Astrocyte (in vitro differentiated cells and primary cell): ENCODE measurements around the gene PKD1. TPM values are rescaled to one million over a fixed set of nuclear protein-coding genes. Genes with fewer than 3 reads are reported as not detected.

Experiments
- DNase-seq: peaks from one replicate; pipeline ENCODE4 v3.0.0-alpha.2; 2010; ENCODE audit warnings: low read depth
- FAIRE-seq: peaks from 2 replicates; lab custom pipeline; 2011; peaks lifted over from hg19 to GRCh38; lab: Jason Lieb, UNC
- H2AFZ ChIP-seq: 2 replicates; pipeline ENCODE4 v1.6.0; 2012; ENCODE audit warnings: low read depth, low read length, inconsistent platforms
- H3K27ac ChIP-seq: 2 replicates; pipeline ENCODE4 v1.5.1; 2011; ENCODE audit warnings: low read depth, low read length, inconsistent platforms
- H3K27me3 ChIP-seq: 2 replicates; pipeline ENCODE4 v1.6.0; 2011; ENCODE audit warnings: low read length, inconsistent platforms; ENCODE audit not compliant: insufficient read depth
- H3K36me3 ChIP-seq: 2 replicates; pipeline ENCODE4 v1.5.1; 2011; ENCODE audit warnings: low read length, inconsistent platforms; ENCODE audit not compliant: insufficient read depth
- H3K4me1 ChIP-seq: 2 replicates; pipeline ENCODE4 v1.5.1; 2011; ENCODE audit warnings: low read length, inconsistent platforms; ENCODE audit not compliant: insufficient read depth
- H3K4me2 ChIP-seq: 2 replicates; pipeline ENCODE4 v1.6.0; 2012; ENCODE audit warnings: low read length, inconsistent platforms
- H3K4me3 ChIP-seq: 2 replicates; pipeline ENCODE4 v1.5.1; 2011; ENCODE audit warnings: low read depth, mild to moderate bottlenecking, low read length, inconsistent platforms; ENCODE audit not compliant: insufficient read depth
- H3K79me2 ChIP-seq: 2 replicates; pipeline ENCODE4 v1.6.0; 2012; ENCODE audit warnings: mild to moderate bottlenecking, low read length, inconsistent platforms; ENCODE audit not compliant: insufficient read depth
- H3K9ac ChIP-seq: 2 replicates; pipeline ENCODE4 v1.6.0; 2012; ENCODE audit warnings: mild to moderate bottlenecking, low read length, inconsistent platforms
- H3K9me3 ChIP-seq: 2 replicates; pipeline ENCODE4 v1.5.1; 2012; ENCODE audit warnings: low read depth, mild to moderate bottlenecking, low read length, inconsistent platforms; ENCODE audit not compliant: insufficient read depth
- H4K20me1 ChIP-seq: 2 replicates; pipeline ENCODE4 v1.6.0; 2012; ENCODE audit warnings: low read length, inconsistent platforms; ENCODE audit not compliant: insufficient read depth
- H3K27ac Mint-ChIP-seq: one replicate; pipeline ENCODE4 v1.8.0; 2021; ENCODE audit warnings: mild to moderate bottlenecking, mixed read lengths; ENCODE audit not compliant: unreplicated experiment
- H3K27me3 Mint-ChIP-seq: one replicate; pipeline ENCODE4 v1.8.0; 2021; ENCODE audit warnings: low read depth, mixed read lengths; ENCODE audit not compliant: unreplicated experiment
- H3K36me3 Mint-ChIP-seq: one replicate; pipeline ENCODE4 v1.8.0; 2021; ENCODE audit warnings: low read depth, mixed read lengths; ENCODE audit not compliant: unreplicated experiment
- H3K4me1 Mint-ChIP-seq: one replicate; pipeline ENCODE4 v1.8.0; 2021; ENCODE audit warnings: low read depth, mixed read lengths; ENCODE audit not compliant: unreplicated experiment
- H3K4me3 Mint-ChIP-seq: one replicate; pipeline ENCODE4 v1.8.0; 2021; ENCODE audit warnings: mild to moderate bottlenecking, moderate library complexity, mixed read lengths; ENCODE audit not compliant: unreplicated experiment
- H3K9me3 Mint-ChIP-seq: one replicate; pipeline ENCODE4 v1.8.0; 2021; ENCODE audit warnings: mild to moderate bottlenecking, mixed read lengths; ENCODE audit not compliant: unreplicated experiment
- CTCF ChIP-seq: IDR thresholded peaks from 2 replicates; pipeline ENCODE4 v1.5.1; 2011; ENCODE audit warnings: low read depth, mild to moderate bottlenecking, inconsistent platforms, low read length, moderate library complexity; ENCODE audit not compliant: insufficient read depth
- EZH2 ChIP-seq: IDR thresholded peaks from 2 replicates; pipeline ENCODE4 v1.6.1; 2012; ENCODE audit warnings: mild to moderate bottlenecking, low read length, inconsistent platforms; ENCODE audit not compliant: insufficient read depth
- total RNA-seq: library from RNA; stranded (reverse); gene quantifications from 2 replicates; pipeline ENCODE4 v1.2.1, GENCODE V29; 2021

Gene PKD1
- total RNA-seq, 1 donor from 2014 or later = 112 TPM

- H3K27ac Mint-ChIP-seq = no peak overlapping the region
- no peak for TF ChIP-seq EZH2
- no peak for TF ChIP-seq CTCF
- no peak for FAIRE-seq
These were observed 78.9 kb downstream of the PKD1 start for GRCh38 chr16:2056681-2057407.

GRCh38 chr16:2056077-2056476 is 79.6 kb downstream of the PKD1 start:
- no peak overlapping the region for H3K27ac ChIP-seq
- peaks cover 15% of the 10 kb centered on the region for H3K36me3 Mint-ChIP-seq
- H3K36me3 ChIP-seq = peaks cover 6% of the 10 kb centered on the region
- H3K4me2 ChIP-seq = no peak overlapping the region
- no peaks in the 10 kb centered on the region for H3K79me2 ChIP-seq
- H3K27me3 Mint-ChIP-seq = no peaks in the 10 kb centered on the region
- no peaks in the 10 kb centered on the region for H3K27me3 ChIP-seq
- no peak overlapping the region for H2AFZ ChIP-seq
- no peaks in the 10 kb centered on the region for H3K9me3 ChIP-seq
- H3K4me3 Mint-ChIP-seq = no peak overlapping the region
- H3K9ac ChIP-seq = no peak overlapping the region
- peaks cover 24% of the 10 kb centered on the region for H4K20me1 ChIP-seq
- peak overlapping the region; percentile 34 for H3K27ac Mint-ChIP-seq
- TF ChIP-seq CTCF (no peak), EZH2 (no peak)
- DNase-seq (no peak), FAIRE-seq (no peak)
- peaks cover 3% of the 10 kb centered on the region for H3K4me1 ChIP-seq
- no peaks in the 10 kb centered on the region for H3K4me1 Mint-ChIP-seq
- H3K9me3 Mint-ChIP-seq = no peaks in the 10 kb centered on the region
- H3K4me3 ChIP-seq = no peak overlapping the region

More at GRCh38 chr16:2056681-2057407, 78.9 kb downstream of the PKD1 start:
- H3K4me1 ChIP-seq = peaks cover 3% of the 10 kb centered on the region
- H2AFZ ChIP-seq = no peak overlapping the region
- no peak overlapping the region for H3K27ac ChIP-seq
- H3K36me3 ChIP-seq = peaks cover 6% of the 10 kb centered on the region
- Mint-ChIP-seq H3K27me3 (no peaks in the 10 kb centered on the region), H3K36me3 (peaks cover 11% of the 10 kb centered on the region), H3K4me1 (no peaks in the 10 kb centered on the region), H3K9me3 (no peaks in the 10 kb centered on the region), H3K4me3 (no peak overlapping the region)
- H3K9ac ChIP-seq = no peak overlapping the region
- peaks cover 24% of the 10 kb centered on the region for H4K20me1 ChIP-seq
- DNase-seq = no peak
- H3K27me3 ChIP-seq = no peaks in the 10 kb centered on the region
- no peak overlapping the region for H3K4me3 ChIP-seq
- H3K4me2 ChIP-seq = no peak overlapping the region
- no peaks in the 10 kb centered on the region for H3K79me2 ChIP-seq
- no peaks in the 10 kb centered on the region for H3K9me3 ChIP-seq
